ENCODE data around the gene ARHGAP36.

The ARHGAP36 gene

DNA sequence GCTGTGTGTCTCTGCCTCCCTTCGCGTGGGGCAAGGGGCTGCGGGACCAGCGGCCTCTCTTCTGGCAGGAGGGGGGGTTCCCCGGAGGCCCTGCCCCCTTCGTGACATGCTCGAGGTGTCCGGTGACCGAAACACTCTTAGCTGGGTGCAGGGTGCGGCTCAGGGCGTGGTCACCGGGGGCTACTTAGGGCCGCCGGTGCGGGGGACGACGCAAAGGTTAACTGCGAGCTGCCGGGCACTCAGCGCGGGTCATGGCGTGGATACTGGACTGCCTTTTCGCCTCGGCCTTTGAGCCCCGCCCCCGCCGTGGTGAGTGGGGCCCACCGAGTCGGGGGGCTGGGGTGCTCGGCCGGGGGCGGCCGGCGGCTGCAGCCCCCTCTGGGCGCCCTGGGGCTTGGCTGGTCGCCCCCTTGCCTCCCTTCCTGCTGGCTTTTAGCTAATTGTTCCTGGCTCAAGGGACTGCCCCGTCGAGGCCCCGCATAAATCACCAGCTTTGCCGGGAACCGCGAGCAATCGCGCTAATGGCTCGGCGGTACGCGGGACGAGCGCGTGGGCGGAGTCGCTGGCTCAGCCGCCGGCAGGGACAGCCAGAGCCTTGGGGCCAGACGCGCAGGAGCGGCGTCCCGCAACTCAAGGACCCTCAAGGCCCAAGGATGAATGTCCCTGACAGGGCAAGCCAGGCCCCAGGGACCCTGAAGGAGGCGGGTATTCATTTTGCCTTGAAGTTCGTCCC lies at the start of gene ARHGAP36:
Gene ARHGAP36 (plus strand): TSS at position 211 of the 733 bp plus-strand sequence. CDS start 23,320 bp downstream, outside the sequence.
- H3K9ac ChIP-seq (ENCODE audit: low read length in 2 of 2) = no peak within 1 kb of the TSS
- H3K4me3 ChIP-seq (ENCODE audit: low read length in 2 of 2) = peak within 1 kb of the TSS in 1 of 2 donors; percentile 8
- no peak within 1 kb of the TSS for H3K27ac ChIP-seq (ENCODE audit: low read length)
- peaks cover 0 to 29% of the 10 kb centered on the region in 2 donors for H3K27me3 ChIP-seq (ENCODE audit: control insufficient read depth in 1 of 2, insufficient read depth in 2 of 2, low read length in 2 of 2)
- no peaks in the 10 kb centered on the region for H3K36me3 ChIP-seq (ENCODE audit: control insufficient read depth in 2 of 2, insufficient read depth in 2 of 2, low read length in 2 of 2)
- H3K4me1 ChIP-seq (ENCODE audit: control insufficient read depth, insufficient read depth, low read length) = no peaks in the 10 kb centered on the region
- H3K9me3 ChIP-seq (ENCODE audit: control insufficient read depth in 2 of 2, low read length in 2 of 2) = no peaks in the 10 kb centered on the region

GRCh38 chrX:131010186-131010585 lies 48.0 kb upstream of the ARHGAP36 start:
- H3K9me3 ChIP-seq (ENCODE audit: control insufficient read depth in 2 of 2, low read length in 2 of 2) = no peaks in the 10 kb centered on the region
- H3K4me3 ChIP-seq (ENCODE audit: low read length in 2 of 2) = no peak overlapping the region
- no peak overlapping the region for H3K27ac ChIP-seq (ENCODE audit: low read length)
- no peaks in the 10 kb centered on the region for H3K36me3 ChIP-seq (ENCODE audit: control insufficient read depth in 2 of 2, insufficient read depth in 2 of 2, low read length in 2 of 2)
- H3K4me1 ChIP-seq (ENCODE audit: control insufficient read depth, insufficient read depth, low read length) = no peaks in the 10 kb centered on the region
- no peak overlapping the region for H3K9ac ChIP-seq (ENCODE audit: low read length in 2 of 2)
- H3K27me3 ChIP-seq (ENCODE audit: control insufficient read depth in 1 of 2, insufficient read depth in 2 of 2, low read length in 2 of 2) = peaks cover 0 to 8% of the 10 kb centered on the region in 2 donors

DNA sequence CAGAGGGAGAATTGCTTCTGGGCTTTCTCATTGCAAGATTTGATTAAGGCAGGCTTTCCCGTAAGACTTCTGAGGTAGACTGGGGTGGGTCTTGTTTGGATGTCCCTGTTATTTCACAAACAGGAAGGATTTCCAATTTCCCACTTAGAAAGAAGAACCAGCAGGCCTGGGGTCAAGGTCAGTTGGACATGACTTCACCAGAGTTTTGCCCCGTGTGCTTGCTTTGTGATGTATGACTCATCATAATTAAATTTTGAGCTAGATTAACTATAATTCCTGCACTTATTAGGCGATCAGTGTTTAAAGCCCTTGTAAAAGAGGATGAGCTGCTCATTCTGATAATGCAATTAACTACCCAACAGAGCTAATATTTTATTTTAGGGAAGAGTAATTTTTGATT lies 32.8 kb upstream of the ARHGAP36 start:
- Histone ChIP-seq H3K9ac (ENCODE audit: low read length in 2 of 2) (no peak overlapping the region), H3K27me3 (ENCODE audit: control insufficient read depth in 1 of 2, insufficient read depth in 2 of 2, low read length in 2 of 2) (peaks cover 0 to 4% of the 10 kb centered on the region in 2 donors), H3K4me1 (ENCODE audit: control insufficient read depth, insufficient read depth, low read length) (no peaks in the 10 kb centered on the region), H3K4me3 (ENCODE audit: low read length in 2 of 2) (no peak overlapping the region), H3K9me3 (ENCODE audit: control insufficient read depth in 2 of 2, low read length in 2 of 2) (no peaks in the 10 kb centered on the region), H3K27ac (ENCODE audit: low read length) (no peak overlapping the region), H3K36me3 (ENCODE audit: control insufficient read depth in 2 of 2, insufficient read depth in 2 of 2, low read length in 2 of 2) (no peaks in the 10 kb centered on the region)

DNA sequence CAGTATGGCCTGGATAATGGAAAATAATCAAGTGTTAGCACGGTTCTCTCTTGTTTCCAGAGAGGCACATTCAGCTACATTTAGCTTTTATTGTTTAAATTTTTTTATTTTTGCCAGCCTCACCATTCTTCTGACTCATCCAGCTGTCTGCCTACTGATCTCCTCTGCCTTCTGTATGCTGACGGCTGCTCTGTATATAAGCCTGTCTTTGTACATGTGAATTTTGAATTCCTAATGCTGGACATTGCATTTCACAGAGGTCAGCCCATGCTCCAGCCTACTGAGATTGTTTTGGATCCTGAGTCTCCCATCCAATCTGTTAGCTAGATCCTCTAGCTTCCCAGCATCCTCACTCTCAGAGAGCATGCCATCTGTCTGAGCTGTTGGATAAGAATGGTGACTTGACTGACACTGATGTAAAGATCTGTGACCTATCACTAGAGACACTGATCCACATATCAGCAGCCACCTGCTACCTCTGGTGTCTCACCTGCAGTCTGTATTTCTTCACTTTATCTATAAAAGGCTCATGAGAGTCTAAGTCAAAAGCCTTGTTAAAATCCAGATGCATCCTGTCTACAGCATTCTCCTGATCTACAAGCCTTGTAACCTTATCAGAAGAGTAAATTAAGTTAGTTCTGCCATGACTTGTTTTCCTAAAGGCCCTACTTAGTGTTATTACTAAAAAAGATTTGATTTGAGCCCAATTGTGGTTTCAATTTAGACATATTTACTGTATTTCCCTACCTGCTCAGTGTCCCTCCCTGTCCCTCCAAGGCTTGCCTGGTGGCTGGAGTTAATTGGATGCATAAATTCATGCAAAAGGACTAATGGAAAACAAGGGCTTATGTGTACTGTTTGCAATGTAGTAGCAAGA lies 25.6 kb upstream of the ARHGAP36 start:
- Histone ChIP-seq H3K9me3 (ENCODE audit: control insufficient read depth in 2 of 2, low read length in 2 of 2) (no peaks in the 10 kb centered on the region), H3K9ac (ENCODE audit: low read length in 2 of 2) (no peak overlapping the region), H3K4me1 (ENCODE audit: control insufficient read depth, insufficient read depth, low read length) (no peaks in the 10 kb centered on the region), H3K27ac (ENCODE audit: low read length) (no peak overlapping the region), H3K27me3 (ENCODE audit: control insufficient read depth in 1 of 2, insufficient read depth in 2 of 2, low read length in 2 of 2) (peaks cover 0 to 13% of the 10 kb centered on the region in 2 donors), H3K36me3 (ENCODE audit: control insufficient read depth in 2 of 2, insufficient read depth in 2 of 2, low read length in 2 of 2) (no peaks in the 10 kb centered on the region), H3K4me3 (ENCODE audit: low read length in 2 of 2) (no peak overlapping the region)

- Histone ChIP-seq H3K27ac (ENCODE audit: low read length) (no peak overlapping the region), H3K36me3 (ENCODE audit: control insufficient read depth in 2 of 2, insufficient read depth in 2 of 2, low read length in 2 of 2) (no peaks in the 10 kb centered on the region), H3K4me1 (ENCODE audit: control insufficient read depth, insufficient read depth, low read length) (no peaks in the 10 kb centered on the region), H3K9ac (ENCODE audit: low read length in 2 of 2) (no peak overlapping the region), H3K27me3 (ENCODE audit: control insufficient read depth in 1 of 2, insufficient read depth in 2 of 2, low read length in 2 of 2) (peaks cover 0 to 9% of the 10 kb centered on the region in 2 donors), H3K9me3 (ENCODE audit: control insufficient read depth in 2 of 2, low read length in 2 of 2) (no peaks in the 10 kb centered on the region), H3K4me3 (ENCODE audit: low read length in 2 of 2) (no peak overlapping the region)
Observed at GRCh38 chrX:131034063-131034462, 24.1 kb upstream of the ARHGAP36 start.

GRCh38 chrX:131040781-131041180 lies 17.4 kb upstream of the ARHGAP36 start:
- Histone ChIP-seq H3K27ac (ENCODE audit: low read length) (no peak overlapping the region), H3K9ac (ENCODE audit: low read length in 2 of 2) (no peak overlapping the region), H3K36me3 (ENCODE audit: control insufficient read depth in 2 of 2, insufficient read depth in 2 of 2, low read length in 2 of 2) (no peaks in the 10 kb centered on the region), H3K27me3 (ENCODE audit: control insufficient read depth in 1 of 2, insufficient read depth in 2 of 2, low read length in 2 of 2) (peaks cover 0 to 14% of the 10 kb centered on the region in 2 donors), H3K4me3 (ENCODE audit: low read length in 2 of 2) (no peak overlapping the region), H3K9me3 (ENCODE audit: control insufficient read depth in 2 of 2, low read length in 2 of 2) (no peaks in the 10 kb centered on the region), H3K4me1 (ENCODE audit: control insufficient read depth, insufficient read depth, low read length) (no peaks in the 10 kb centered on the region)

GRCh38 chrX:131041667-131042066 lies 16.5 kb upstream of the ARHGAP36 start:
- Histone ChIP-seq H3K36me3 (ENCODE audit: control insufficient read depth in 2 of 2, insufficient read depth in 2 of 2, low read length in 2 of 2) (no peaks in the 10 kb centered on the region), H3K9ac (ENCODE audit: low read length in 2 of 2) (no peak overlapping the region), H3K27me3 (ENCODE audit: control insufficient read depth in 1 of 2, insufficient read depth in 2 of 2, low read length in 2 of 2) (peaks cover 0 to 11% of the 10 kb centered on the region in 2 donors), H3K4me1 (ENCODE audit: control insufficient read depth, insufficient read depth, low read length) (no peaks in the 10 kb centered on the region), H3K27ac (ENCODE audit: low read length) (no peak overlapping the region), H3K4me3 (ENCODE audit: low read length in 2 of 2) (no peak overlapping the region), H3K9me3 (ENCODE audit: control insufficient read depth in 2 of 2, low read length in 2 of 2) (no peaks in the 10 kb centered on the region)

DNA sequence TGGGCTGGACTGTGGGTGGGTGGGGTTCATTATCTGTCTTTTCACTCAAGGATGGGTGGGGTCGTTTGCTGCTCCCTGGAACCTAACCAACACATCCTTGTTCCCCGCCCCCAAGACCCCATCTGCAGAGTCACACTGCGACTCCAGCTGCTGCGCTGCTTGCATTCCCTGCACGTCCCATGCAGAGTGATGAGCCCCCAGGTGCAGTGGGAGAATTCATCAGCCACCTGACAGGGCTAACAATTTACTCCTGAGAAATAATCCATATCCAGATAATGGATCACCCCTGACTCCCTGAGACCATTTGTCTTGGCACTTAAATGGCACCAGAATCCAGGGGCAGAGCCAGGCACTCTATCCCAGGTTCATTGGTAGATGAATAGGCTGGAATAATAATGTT lies 12.4 kb upstream of the ARHGAP36 start:
- Histone ChIP-seq H3K36me3 (ENCODE audit: control insufficient read depth in 2 of 2, insufficient read depth in 2 of 2, low read length in 2 of 2) (no peaks in the 10 kb centered on the region), H3K9me3 (ENCODE audit: control insufficient read depth in 2 of 2, low read length in 2 of 2) (no peaks in the 10 kb centered on the region), H3K4me1 (ENCODE audit: control insufficient read depth, insufficient read depth, low read length) (no peaks in the 10 kb centered on the region), H3K9ac (ENCODE audit: low read length in 2 of 2) (no peak overlapping the region), H3K27me3 (ENCODE audit: control insufficient read depth in 1 of 2, insufficient read depth in 2 of 2, low read length in 2 of 2) (peaks cover 0 to 25% of the 10 kb centered on the region in 2 donors), H3K27ac (ENCODE audit: low read length) (no peak overlapping the region), H3K4me3 (ENCODE audit: low read length in 2 of 2) (no peak overlapping the region)

- H3K4me1 ChIP-seq (ENCODE audit: control insufficient read depth, insufficient read depth, low read length) = no peaks in the 10 kb centered on the region
Observed at GRCh38 chrX:131046596-131046995, 11.6 kb upstream of the ARHGAP36 start.

GRCh38 chrX:131047180-131047579 lies 11.0 kb upstream of the ARHGAP36 start:
- Histone ChIP-seq H3K27me3 (ENCODE audit: control insufficient read depth in 1 of 2, insufficient read depth in 2 of 2, low read length in 2 of 2) (peaks cover 0 to 25% of the 10 kb centered on the region in 2 donors), H3K4me1 (ENCODE audit: control insufficient read depth, insufficient read depth, low read length) (no peaks in the 10 kb centered on the region), H3K27ac (ENCODE audit: low read length) (no peak overlapping the region), H3K4me3 (ENCODE audit: low read length in 2 of 2) (no peak overlapping the region), H3K9ac (ENCODE audit: low read length in 2 of 2) (no peak overlapping the region), H3K9me3 (ENCODE audit: control insufficient read depth in 2 of 2, low read length in 2 of 2) (no peaks in the 10 kb centered on the region), H3K36me3 (ENCODE audit: control insufficient read depth in 2 of 2, insufficient read depth in 2 of 2, low read length in 2 of 2) (no peaks in the 10 kb centered on the region)

More at GRCh38 chrX:131046596-131046995, 11.6 kb upstream of the ARHGAP36 start:
- Histone ChIP-seq H3K36me3 (ENCODE audit: control insufficient read depth in 2 of 2, insufficient read depth in 2 of 2, low read length in 2 of 2) (no peaks in the 10 kb centered on the region), H3K27ac (ENCODE audit: low read length) (no peak overlapping the region), H3K4me3 (ENCODE audit: low read length in 2 of 2) (no peak overlapping the region), H3K9ac (ENCODE audit: low read length in 2 of 2) (no peak overlapping the region), H3K27me3 (ENCODE audit: control insufficient read depth in 1 of 2, insufficient read depth in 2 of 2, low read length in 2 of 2) (peaks cover 0 to 25% of the 10 kb centered on the region in 2 donors), H3K9me3 (ENCODE audit: control insufficient read depth in 2 of 2, low read length in 2 of 2) (no peaks in the 10 kb centered on the region)

Measured in stomach smooth muscle (tissue), 2 donors.